GM21390 (cell line): ENCODE data around the gene MFSD11.
"Not testable (repeated sequence)": the region's sequence is repeated elsewhere in the genome, so short reads cannot be mapped to it uniquely, and the experiment has no call there.

Source experiments
- ATAC-seq: cut with Tn5 transposase; IDR thresholded peaks from one replicate; pipeline ENCODE4 v1.9.1; 2021; ENCODE audit not compliant: unreplicated experiment

Gene MFSD11

GRCh38 chr17:76745785-76746184 is 7.9 kb downstream of the MFSD11 start:
- not testable (repeated sequence) for ATAC-seq

GRCh38 chr17:76747716-76748363 is 9.9 kb downstream of the MFSD11 start:
- ATAC-seq = no peak

GRCh38 chr17:76748657-76749056 is 10.7 kb downstream of the MFSD11 start:
- no peak for ATAC-seq

GRCh38 chr17:76751416-76751993 is 13.6 kb downstream of the MFSD11 start:
- no peak for ATAC-seq

- no peak for ATAC-seq
Measured at GRCh38 chr17:76752006-76752405, 14.1 kb downstream of the MFSD11 start.

GRCh38 chr17:76753061-76753961 is 15.4 kb downstream of the MFSD11 start:
- no peak for ATAC-seq

- ATAC-seq = no peak
Measured at GRCh38 chr17:76755285-76755684, 17.4 kb downstream of the MFSD11 start.

- no peak for ATAC-seq
Measured at GRCh38 chr17:76757256-76757655, 19.3 kb downstream of the MFSD11 start.

- no peak for ATAC-seq
Measured at GRCh38 chr17:76758570-76758969, 20.7 kb downstream of the MFSD11 start.

- ATAC-seq = no peak
Measured at GRCh38 chr17:76772842-76773525, 35.1 kb downstream of the MFSD11 start.

GRCh38 chr17:76775021-76775600 is 37.2 kb downstream of the MFSD11 start:
- no peak for ATAC-seq

- no peak for ATAC-seq
Measured at GRCh38 chr17:76781056-76781982, 43.4 kb downstream of the MFSD11 start.

- ATAC-seq = no peak
Measured at GRCh38 chr17:76783146-76783545, 45.2 kb downstream of the MFSD11 start.

GRCh38 chr17:76784926-76785325 is 47.0 kb downstream of the MFSD11 start:
- ATAC-seq = no peak

- ATAC-seq = not testable (repeated sequence)
Measured at GRCh38 chr17:76787866-76788265, 49.9 kb downstream of the MFSD11 start.

GRCh38 chr17:76789235-76789788 is 51.4 kb downstream of the MFSD11 start:
- ATAC-seq = no peak

- ATAC-seq = no peak
Measured at GRCh38 chr17:76791053-76791980, 53.4 kb downstream of the MFSD11 start.

GRCh38 chr17:76792348-76792747 is 54.4 kb downstream of the MFSD11 start:
- no peak for ATAC-seq

GRCh38 chr17:76793775-76794174 is 55.9 kb downstream of the MFSD11 start:
- no peak for ATAC-seq
